ENCODE measurements around the gene OR8B8.

DNA sequence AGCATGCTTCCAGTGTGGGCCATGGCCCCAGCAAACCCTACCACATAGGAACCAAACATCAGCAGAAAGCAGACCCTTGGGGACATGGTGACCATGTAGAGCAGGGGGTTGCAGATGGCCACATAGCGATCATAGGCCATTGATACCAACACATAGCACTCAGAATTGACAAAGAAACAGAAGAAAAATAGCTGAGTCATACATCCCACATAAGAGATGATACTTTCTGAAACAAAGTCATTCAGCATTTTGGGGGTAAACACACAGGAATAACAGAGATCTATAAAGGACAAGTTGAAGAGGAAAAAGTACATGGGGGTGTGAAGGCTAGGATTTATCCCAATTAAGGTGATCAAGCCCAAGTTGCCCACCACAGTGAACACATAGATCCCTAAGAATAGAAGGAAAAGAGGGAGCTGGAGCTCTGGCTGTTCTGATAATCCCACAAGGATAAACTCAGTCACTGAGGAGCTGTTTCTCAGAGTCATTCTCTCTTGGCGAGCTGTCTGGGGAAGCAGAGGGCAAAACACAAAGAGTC is 21.0 kb downstream of the OR8B8 start, which contains the start of gene OR8B4:
- TF ChIP-seq, protein P1, sequence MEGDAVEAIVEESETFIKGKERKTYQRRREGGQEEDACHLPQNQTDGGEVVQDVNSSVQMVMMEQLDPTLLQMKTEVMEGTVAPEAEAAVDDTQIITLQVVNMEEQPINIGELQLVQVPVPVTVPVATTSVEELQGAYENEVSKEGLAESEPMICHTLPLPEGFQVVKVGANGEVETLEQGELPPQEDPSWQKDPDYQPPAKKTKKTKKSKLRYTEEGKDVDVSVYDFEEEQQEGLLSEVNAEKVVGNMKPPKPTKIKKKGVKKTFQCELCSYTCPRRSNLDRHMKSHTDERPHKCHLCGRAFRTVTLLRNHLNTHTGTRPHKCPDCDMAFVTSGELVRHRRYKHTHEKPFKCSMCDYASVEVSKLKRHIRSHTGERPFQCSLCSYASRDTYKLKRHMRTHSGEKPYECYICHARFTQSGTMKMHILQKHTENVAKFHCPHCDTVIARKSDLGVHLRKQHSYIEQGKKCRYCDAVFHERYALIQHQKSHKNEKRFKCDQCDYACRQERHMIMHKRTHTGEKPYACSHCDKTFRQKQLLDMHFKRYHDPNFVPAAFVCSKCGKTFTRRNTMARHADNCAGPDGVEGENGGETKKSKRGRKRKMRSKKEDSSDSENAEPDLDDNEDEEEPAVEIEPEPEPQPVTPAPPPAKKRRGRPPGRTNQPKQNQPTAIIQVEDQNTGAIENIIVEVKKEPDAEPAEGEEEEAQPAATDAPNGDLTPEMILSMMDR (IDR thresholded peaks at IDR 0.05): no peak
- TF ChIP-seq POLR2A (IDR thresholded peaks at IDR 0.05) (no peak), POLR2AphosphoS5 (IDR thresholded peaks at IDR 0.05) (no peak), EP300 (IDR thresholded peaks at IDR 0.05) (no peak)

All from stomach (tissue), 4 donors.